Mesenchymal stem cell (in vitro differentiated cells and primary cell): ENCODE measurements around the gene YJU2.

ENCODE experiments used
- DNase-seq: peaks from one replicate; pipeline ENCODE4 v3.0.0-alpha.2; 2013
- H2AFZ ChIP-seq: one replicate; pipeline ENCODE4 v1.6.1; 2013; ENCODE audit warnings: low read depth, mild to moderate bottlenecking, control low read depth, inconsistent platforms, low read length, moderate library complexity
- H2AK5ac ChIP-seq: 2 replicates; pipeline ENCODE4 v1.6.1; 2013; ENCODE audit warnings: low read length, moderate library complexity, mild to moderate bottlenecking, inconsistent platforms; ENCODE audit not compliant: severe bottlenecking
- H2BK120ac ChIP-seq: one replicate; pipeline ENCODE4 v1.6.1; 2013; ENCODE audit warnings: low read depth, mild to moderate bottlenecking, inconsistent platforms, low read length, moderate library complexity
- H2BK12ac ChIP-seq, 2 experiments: one replicate each; pipeline ENCODE4 v1.6.1; 2013; ENCODE audit warnings: inconsistent platforms in 2 of 2, low read length in 2 of 2, mild to moderate bottlenecking in 2 of 2, moderate library complexity in 2 of 2, control low read depth in 1 of 2
- H2BK15ac ChIP-seq: one replicate; pipeline ENCODE4 v1.6.1; 2013; ENCODE audit warnings: mild to moderate bottlenecking, low read depth, inconsistent platforms; ENCODE audit not compliant: poor library complexity, severe bottlenecking
- H2BK5ac ChIP-seq: 2 replicates; pipeline ENCODE4 v1.6.1; 2013; ENCODE audit warnings: low read depth, mild to moderate bottlenecking, low read length, control low read depth, inconsistent platforms; ENCODE audit not compliant: poor library complexity, severe bottlenecking
- H3K14ac ChIP-seq, 2 experiments: one replicate each; pipeline ENCODE4 v1.6.1; 2013; ENCODE audit warnings: inconsistent platforms in 2 of 2, low read length in 2 of 2, control low read depth in 1 of 2, mild to moderate bottlenecking in 1 of 2, moderate library complexity in 1 of 2
- H3K18ac ChIP-seq, 2 experiments: one replicate each; pipeline ENCODE4 v1.6.1; 2013; ENCODE audit warnings: inconsistent platforms in 2 of 2, low read length in 2 of 2, control low read depth in 1 of 2, low read depth in 1 of 2, mild to moderate bottlenecking in 1 of 2
- H3K23ac ChIP-seq, 2 experiments: one replicate each; pipeline ENCODE4 v1.6.1; 2013; ENCODE audit warnings: inconsistent platforms in 2 of 2, low read length in 2 of 2, mild to moderate bottlenecking in 2 of 2, moderate library complexity in 2 of 2, control low read depth in 1 of 2
- H3K27ac ChIP-seq: 2 replicates; pipeline ENCODE4 v1.5.1; 2013; ENCODE audit warnings: mild to moderate bottlenecking, moderate library complexity, low read length, control low read depth, inconsistent platforms; ENCODE audit not compliant: poor library complexity, severe bottlenecking
- H3K27me3 ChIP-seq, 2 experiments: 2 replicates each; pipeline versions ENCODE4 v1.6.1 to v1.7.0; 2013; ENCODE audit warnings: low read length in 2 of 2, mild to moderate bottlenecking in 2 of 2, moderate library complexity in 2 of 2, control low read depth in 1 of 2, inconsistent platforms in 1 of 2; ENCODE audit not compliant: control insufficient read depth in 1 of 2, insufficient read depth in 1 of 2
- H3K36me3 ChIP-seq, 2 experiments: 2 replicates each; pipeline versions ENCODE4 v1.6.1 to v1.7.0; 2013; ENCODE audit warnings: low read length in 2 of 2, control low read depth in 1 of 2, inconsistent platforms in 1 of 2, low read depth in 1 of 2, mild to moderate bottlenecking in 1 of 2; ENCODE audit not compliant: insufficient read depth in 2 of 2, control insufficient read depth in 1 of 2
- H3K4ac ChIP-seq, 2 experiments: one replicate each; pipeline ENCODE4 v1.6.1; 2013; ENCODE audit warnings: inconsistent platforms in 2 of 2, low read length in 2 of 2, mild to moderate bottlenecking in 2 of 2, moderate library complexity in 2 of 2, control low read depth in 1 of 2, low read depth in 1 of 2
- H3K4me1 ChIP-seq: 2 replicates; pipeline ENCODE4 v1.6.1; 2013; ENCODE audit warnings: low read depth, low read length, control low read depth; ENCODE audit not compliant: control insufficient read depth, insufficient read depth
- H3K4me2 ChIP-seq: 2 replicates; pipeline ENCODE4 v1.6.1; 2013; ENCODE audit warnings: low read length, mild to moderate bottlenecking, inconsistent platforms; ENCODE audit not compliant: poor library complexity, severe bottlenecking
- H3K4me3 ChIP-seq, 2 experiments: 2 replicates each; pipeline versions ENCODE4 v1.5.1 to v1.7.0; 2013; ENCODE audit warnings: low read length in 2 of 2, mild to moderate bottlenecking in 2 of 2, control low read depth in 1 of 2, low read depth in 1 of 2; ENCODE audit not compliant: insufficient read depth in 1 of 2
- H3K79me1 ChIP-seq: replicated peaks from 2 replicates; pipeline ENCODE4 v1.6.1; 2013; ENCODE audit warnings: mild to moderate bottlenecking, control low read depth, low read length, inconsistent platforms; ENCODE audit not compliant: poor library complexity, severe bottlenecking
- H3K9ac ChIP-seq: 2 replicates; pipeline ENCODE4 v1.7.0; 2013; ENCODE audit warnings: mild to moderate bottlenecking, low read length, moderate library complexity
- H3K9me3 ChIP-seq: 2 replicates; pipeline ENCODE4 v1.7.0; 2013; ENCODE audit warnings: mild to moderate bottlenecking, low read length; ENCODE audit not compliant: control insufficient read depth
- H4K8ac ChIP-seq: one replicate; pipeline ENCODE4 v1.6.1; 2013; ENCODE audit warnings: inconsistent platforms, mild to moderate bottlenecking, low read length, moderate library complexity
- H4K91ac ChIP-seq: one replicate; pipeline ENCODE4 v1.6.1; 2013; ENCODE audit warnings: mild to moderate bottlenecking, low read length, inconsistent platforms
- WGBS: methylation state at CpG from one replicate; pipeline ENCODE4 v1.1.7; 2013; ENCODE audit warnings: mixed read lengths; 5-methylcytosine and 5-hydroxymethylcytosine counted together

YJU2 gene

GRCh38 chr19:4288091-4288777 lies 41.4 kb downstream of the YJU2 start:
- no peak overlapping the region for H4K8ac ChIP-seq
- peaks cover 4% of the 10 kb centered on the region for H3K4me1 ChIP-seq
- no peak overlapping the region for H3K4me2 ChIP-seq
- no peak overlapping the region for H3K9ac ChIP-seq
- H3K14ac ChIP-seq = no peak overlapping the region
- no peak overlapping the region for H2BK15ac ChIP-seq
- H2BK120ac ChIP-seq = no peak overlapping the region
- H2BK12ac ChIP-seq = no peak overlapping the region
- H3K9me3 ChIP-seq = no peaks in the 10 kb centered on the region
- H2BK5ac ChIP-seq = no peak overlapping the region
- no peak overlapping the region for H2AFZ ChIP-seq
- H2AK5ac ChIP-seq = no peak overlapping the region
- no peak overlapping the region for H3K27ac ChIP-seq
- no peak overlapping the region for H3K18ac ChIP-seq
- H3K23ac ChIP-seq = no peak overlapping the region
- DNase-seq = no peak
- H3K36me3 ChIP-seq = no peaks in the 10 kb centered on the region
- H3K4me3 ChIP-seq = no peak overlapping the region
- no peak overlapping the region for H3K4ac ChIP-seq
- H3K27me3 ChIP-seq = peaks cover 21 to 47% of the 10 kb centered on the region in 2 experiments
- no peaks in the 10 kb centered on the region for H3K79me1 ChIP-seq
- 87% methylated on average over 14 of the region's 16 CpGs for WGBS
- H4K91ac ChIP-seq = no peak overlapping the region

GRCh38 chr19:4291184-4291732 lies 44.4 kb downstream of the YJU2 start:
- no peak overlapping the region for H3K27ac ChIP-seq
- no peak overlapping the region for H2AK5ac ChIP-seq
- H2BK12ac ChIP-seq = no peak overlapping the region
- H2BK15ac ChIP-seq = no peak overlapping the region
- 90% methylated on average over 8 of the region's 8 CpGs for WGBS
- no peak for DNase-seq
- H3K4me3 ChIP-seq = no peak overlapping the region
- H3K18ac ChIP-seq = no peak overlapping the region
- no peak overlapping the region for H3K4ac ChIP-seq
- no peak overlapping the region for H4K91ac ChIP-seq
- no peaks in the 10 kb centered on the region for H3K36me3 ChIP-seq
- H3K4me1 ChIP-seq = no peaks in the 10 kb centered on the region
- no peak overlapping the region for H2BK5ac ChIP-seq
- H3K23ac ChIP-seq = no peak overlapping the region
- no peak overlapping the region for H3K9ac ChIP-seq
- no peak overlapping the region for H2AFZ ChIP-seq
- H3K27me3 ChIP-seq = peaks cover 10 to 46% of the 10 kb centered on the region in 2 experiments
- no peak overlapping the region for H3K4me2 ChIP-seq
- H3K9me3 ChIP-seq = no peaks in the 10 kb centered on the region
- no peak overlapping the region for H2BK120ac ChIP-seq
- H4K8ac ChIP-seq = no peak overlapping the region
- no peaks in the 10 kb centered on the region for H3K79me1 ChIP-seq
- H3K14ac ChIP-seq = no peak overlapping the region

- H3K36me3 ChIP-seq = no peaks in the 10 kb centered on the region
These were observed 45.6 kb downstream of the YJU2 start for GRCh38 chr19:4292515-4292914.

GRCh38 chr19:4294389-4294788 lies 47.5 kb downstream of the YJU2 start:
- no peaks in the 10 kb centered on the region for H3K36me3 ChIP-seq
- no peak overlapping the region for H3K4me3 ChIP-seq
- no peak overlapping the region for H2AFZ ChIP-seq
- no peak overlapping the region for H3K4ac ChIP-seq
- H4K8ac ChIP-seq = no peak overlapping the region
- H3K14ac ChIP-seq = no peak overlapping the region
- H3K9ac ChIP-seq = no peak overlapping the region
- H4K91ac ChIP-seq = no peak overlapping the region
- peaks cover 2% of the 10 kb centered on the region for H3K4me1 ChIP-seq
- no peak overlapping the region for H3K4me2 ChIP-seq
- DNase-seq = no peak
- H3K23ac ChIP-seq = peak overlapping the region in 1 of 2 experiments; percentile 59
- no peaks in the 10 kb centered on the region for H3K79me1 ChIP-seq
- H2BK12ac ChIP-seq = no peak overlapping the region
- WGBS = 71% methylated on average over 6 of the region's 10 CpGs
- no peak overlapping the region for H2BK5ac ChIP-seq
- no peak overlapping the region for H2BK15ac ChIP-seq
- no peak overlapping the region for H3K18ac ChIP-seq
- peaks cover 5 to 49% of the 10 kb centered on the region in 2 experiments for H3K27me3 ChIP-seq
- H2BK120ac ChIP-seq = no peak overlapping the region
- H3K9me3 ChIP-seq = no peaks in the 10 kb centered on the region
- no peak overlapping the region for H2AK5ac ChIP-seq
- no peak overlapping the region for H3K27ac ChIP-seq

More at GRCh38 chr19:4292515-4292914, 45.6 kb downstream of the YJU2 start:
- Histone ChIP-seq H3K79me1 (no peaks in the 10 kb centered on the region), H3K23ac (no peak overlapping the region), H2BK120ac (no peak overlapping the region), H3K4me1 (no peaks in the 10 kb centered on the region), H3K4me3 (no peak overlapping the region), H2BK5ac (no peak overlapping the region), H3K27me3 (peaks cover 10 to 46% of the 10 kb centered on the region in 2 experiments), H2BK15ac (no peak overlapping the region), H3K27ac (no peak overlapping the region), H4K8ac (no peak overlapping the region), H4K91ac (no peak overlapping the region), H3K4ac (no peak overlapping the region), H2BK12ac (no peak overlapping the region), H3K4me2 (no peak overlapping the region), H2AFZ (no peak overlapping the region), H2AK5ac (no peak overlapping the region), H3K14ac (no peak overlapping the region), H3K18ac (no peak overlapping the region), H3K9ac (no peak overlapping the region), H3K9me3 (no peaks in the 10 kb centered on the region)
- 76% methylated on average over 13 of the region's 15 CpGs for WGBS
- no peak for DNase-seq
